GM18867 (cell line): ENCODE measurements around the gene SLC22A23.

Experiments
- ATAC-seq: cut with Tn5 transposase; IDR thresholded peaks from one replicate; pipeline ENCODE4 v1.9.1; 2021; ENCODE audit warnings: mild to moderate bottlenecking, moderate library complexity; ENCODE audit not compliant: unreplicated experiment

SLC22A23 gene

DNA sequence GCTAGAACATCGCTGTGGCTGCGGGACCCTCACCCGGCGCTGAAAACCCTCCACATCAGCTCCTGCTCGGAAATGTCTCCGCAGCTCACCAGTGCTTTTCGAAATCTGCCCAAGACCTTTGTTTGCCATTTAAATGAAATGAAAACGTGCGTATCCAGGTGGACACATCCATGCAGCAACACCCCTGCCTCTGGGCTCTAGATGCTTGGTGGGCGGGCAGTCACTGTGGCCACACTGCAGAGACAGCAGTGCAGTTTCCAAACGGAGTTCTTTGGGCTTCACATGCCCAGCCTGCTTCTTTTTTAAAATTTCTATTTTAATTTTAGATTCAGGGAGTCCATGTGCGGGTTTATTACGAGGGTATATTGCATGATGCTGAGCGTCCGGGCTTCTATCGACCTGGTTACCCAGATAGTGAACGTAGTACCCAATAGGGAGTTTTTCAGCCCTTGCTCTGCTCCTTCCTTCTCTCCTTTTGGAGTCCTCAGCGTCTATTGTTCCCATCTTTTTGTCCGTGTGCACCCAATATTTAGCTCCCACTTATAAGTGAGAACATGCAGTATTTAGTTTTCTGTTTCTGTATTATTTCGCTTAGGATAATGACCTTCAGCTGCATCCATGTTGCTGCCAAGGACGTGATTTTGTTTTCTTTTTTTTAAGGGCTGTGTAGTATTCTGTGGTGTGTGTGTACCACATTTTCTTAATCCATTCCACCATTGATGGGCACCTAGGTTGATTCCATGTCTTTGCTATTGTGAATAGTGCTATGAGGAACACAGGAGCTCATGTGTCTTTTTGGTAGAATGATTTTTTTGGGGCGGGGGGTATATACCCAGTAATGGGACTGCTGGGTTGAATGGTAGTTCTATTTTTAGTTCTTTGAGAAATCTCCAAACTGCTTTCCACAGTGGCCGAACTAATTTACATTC lies 224.6 kb downstream of the SLC22A23 start:
- ATAC-seq: no peak

DNA sequence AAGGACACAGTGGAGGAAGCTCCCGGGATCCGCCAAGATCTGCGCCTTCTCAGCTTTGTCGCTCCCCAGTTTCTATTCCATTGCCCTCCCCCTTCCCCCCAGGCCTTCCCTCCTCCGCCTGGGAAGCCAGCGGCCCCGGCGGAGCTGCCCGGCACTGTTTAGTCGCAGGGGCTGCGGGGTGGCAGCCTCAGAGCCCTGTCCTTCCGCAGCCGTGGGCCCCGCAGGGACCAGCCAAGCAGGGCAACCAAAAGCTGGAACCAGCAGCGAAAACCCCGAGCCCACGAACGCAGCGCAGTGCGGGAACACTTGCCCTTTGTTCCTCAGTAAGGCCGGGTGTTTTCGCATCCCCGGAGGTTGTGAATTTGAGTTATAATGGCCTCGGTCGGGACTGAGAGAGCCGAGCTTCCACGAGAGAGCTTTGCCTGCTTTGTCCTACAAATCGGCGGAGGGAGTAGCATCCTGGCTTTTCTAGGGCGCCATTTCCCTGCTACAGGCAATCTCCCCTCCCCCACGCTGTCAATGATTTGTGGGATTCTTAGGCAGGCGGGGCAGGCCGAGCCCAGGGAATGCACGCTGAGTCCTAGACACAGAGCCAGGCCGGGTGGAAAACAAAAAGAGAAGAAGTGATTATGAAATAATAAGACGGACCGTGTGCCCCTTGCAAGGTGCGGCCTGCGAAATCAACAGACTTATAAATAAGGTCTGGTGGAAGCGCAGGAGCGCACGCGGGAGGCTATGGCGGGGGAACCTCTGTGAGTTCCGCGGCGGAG lies 225.4 kb downstream of the SLC22A23 start:
- ATAC-seq: no peak

DNA sequence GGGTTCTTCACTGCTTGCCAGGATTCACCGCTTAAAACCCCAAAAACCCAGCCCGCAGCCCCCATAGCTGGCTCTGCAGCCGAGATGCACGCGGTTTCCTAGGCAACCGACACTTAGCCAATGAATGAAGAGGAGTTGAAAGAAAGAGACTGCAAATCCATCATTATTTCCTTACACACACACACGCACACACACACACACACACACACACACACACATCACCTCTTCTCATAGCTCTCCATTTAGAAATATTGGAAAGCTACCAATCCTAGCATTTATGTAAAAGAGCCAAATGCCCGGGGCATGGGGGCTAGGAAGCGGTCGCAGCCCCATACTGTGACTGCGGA lies 226.0 kb downstream of the SLC22A23 start:
- ATAC-seq: no peak

DNA sequence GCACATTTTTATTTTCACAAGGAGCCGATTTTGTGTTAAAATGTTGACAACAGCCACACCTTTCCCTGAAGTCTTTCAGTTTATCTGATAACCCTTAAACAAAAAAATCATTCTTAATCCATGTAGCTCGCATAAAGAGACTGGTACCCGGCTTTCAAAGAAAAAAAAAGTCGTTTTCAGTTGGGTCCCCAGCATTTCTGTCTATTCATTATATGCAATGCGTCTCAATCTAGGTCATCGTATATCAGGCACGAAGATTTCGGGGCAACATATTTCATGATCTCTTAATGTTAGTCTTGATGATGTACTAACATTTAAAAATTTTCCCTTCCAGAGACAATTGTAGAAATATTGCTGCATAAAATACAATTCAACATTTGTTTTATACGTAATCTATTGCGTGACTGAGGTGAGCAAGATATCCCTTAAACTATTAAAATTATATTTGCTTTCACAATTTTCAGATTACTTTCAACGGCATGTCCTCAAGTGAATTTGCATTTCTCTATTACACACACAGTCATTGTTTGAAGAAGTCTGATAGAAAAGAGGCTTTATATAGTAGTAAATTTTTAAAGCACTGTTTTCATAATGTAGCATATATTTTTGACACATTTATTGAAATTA lies 226.5 kb downstream of the SLC22A23 start:
- ATAC-seq: no peak

DNA sequence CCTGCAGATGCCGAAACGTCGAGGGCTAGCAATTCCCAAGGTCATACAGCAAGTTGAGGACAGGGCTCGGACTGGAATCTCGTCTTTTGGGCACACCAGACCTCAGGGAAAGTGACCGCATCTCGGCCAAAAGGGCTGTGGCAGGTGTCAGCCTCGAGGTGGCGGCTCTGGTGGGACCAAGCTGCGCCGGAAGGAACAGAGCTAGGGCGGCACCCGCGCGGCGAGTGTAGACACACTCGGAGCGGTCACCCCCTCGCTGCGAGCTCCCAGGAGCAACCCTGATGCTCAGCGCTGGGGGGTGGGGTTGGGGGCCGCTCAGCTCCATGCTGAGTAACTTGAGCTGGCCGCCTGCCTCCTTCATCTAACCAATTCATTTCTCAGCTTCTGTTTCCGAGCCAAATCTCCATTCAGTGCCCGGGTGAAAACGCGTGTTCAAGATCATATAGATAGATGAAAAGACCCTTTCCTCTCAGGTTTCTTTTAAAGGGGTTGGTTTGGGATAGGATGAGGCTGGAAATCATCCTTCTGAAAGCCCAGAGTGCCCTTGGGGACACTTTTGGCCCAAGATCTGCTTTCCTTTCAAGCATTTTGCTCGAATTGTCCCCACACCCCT lies 227.2 kb downstream of the SLC22A23 start:
- ATAC-seq: no peak

DNA sequence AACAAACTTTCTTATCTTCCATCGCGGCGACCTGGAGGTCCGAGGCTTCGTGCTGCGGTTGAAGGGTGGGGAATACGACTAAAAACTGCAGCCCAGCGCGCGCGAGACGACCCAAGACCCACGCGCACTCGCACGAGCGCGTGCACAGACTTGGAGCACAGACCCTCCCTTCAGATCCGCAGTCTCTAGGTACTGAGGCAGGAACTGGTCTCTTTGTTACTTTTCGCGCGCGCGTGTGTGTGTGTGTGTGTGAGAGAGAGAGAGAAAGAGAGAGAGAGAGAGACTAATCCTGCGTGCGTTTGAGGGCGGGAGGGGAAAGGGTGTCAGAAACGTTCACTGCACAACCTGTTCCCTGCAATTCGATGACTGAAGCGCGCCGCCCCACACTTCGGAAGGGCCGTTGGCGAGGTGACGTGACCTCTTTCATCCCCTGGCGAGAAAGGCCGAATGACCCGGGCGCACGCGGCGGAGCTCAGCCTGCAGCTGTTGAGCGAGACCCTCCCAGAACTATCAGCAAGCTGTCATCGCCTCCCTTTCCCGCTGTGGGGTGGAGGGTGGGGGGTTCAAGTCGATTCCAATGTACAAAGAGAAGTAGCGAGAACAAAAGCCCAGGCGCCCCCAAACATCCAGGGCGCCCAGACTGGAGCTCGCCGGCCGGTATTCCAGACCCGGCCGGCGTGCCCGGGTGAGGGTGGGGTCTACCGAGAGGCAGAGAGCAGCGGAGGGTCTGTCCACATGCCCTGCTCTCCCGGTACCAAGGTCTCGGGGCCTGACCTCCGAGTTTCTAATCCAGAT lies 227.9 kb downstream of the SLC22A23 start:
- no peak for ATAC-seq

DNA sequence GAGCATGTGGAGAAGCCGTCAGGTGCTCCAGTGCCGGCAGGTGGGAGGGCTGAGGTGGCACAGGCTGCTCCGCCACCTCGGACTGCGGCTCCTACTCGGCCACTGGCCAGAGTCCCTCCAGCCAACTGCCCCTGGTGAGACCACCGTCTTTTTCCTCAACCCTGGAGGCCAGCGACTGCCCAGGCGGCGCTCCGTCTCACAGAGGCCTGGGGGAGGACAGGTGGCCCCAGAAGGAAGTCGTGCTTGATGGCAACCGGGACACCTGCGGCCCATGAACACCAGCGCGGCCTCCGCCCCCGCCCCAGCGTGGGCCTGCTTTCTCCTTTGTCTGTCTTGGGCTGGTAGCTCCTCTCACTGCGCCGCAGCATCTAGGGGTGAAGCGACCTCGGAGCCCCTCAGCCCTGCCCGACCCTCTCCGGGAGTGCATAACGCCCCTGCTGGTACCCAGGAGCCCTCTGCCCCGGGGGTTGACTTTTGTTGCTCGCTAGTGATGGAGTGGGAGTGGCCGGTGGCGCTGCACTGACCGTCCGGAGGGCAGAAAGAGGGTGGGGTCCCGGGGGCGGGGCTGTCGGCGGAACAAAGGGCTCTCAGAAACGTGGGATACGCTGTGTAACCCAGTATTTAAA lies 228.7 kb downstream of the SLC22A23 start:
- ATAC-seq: no peak

DNA sequence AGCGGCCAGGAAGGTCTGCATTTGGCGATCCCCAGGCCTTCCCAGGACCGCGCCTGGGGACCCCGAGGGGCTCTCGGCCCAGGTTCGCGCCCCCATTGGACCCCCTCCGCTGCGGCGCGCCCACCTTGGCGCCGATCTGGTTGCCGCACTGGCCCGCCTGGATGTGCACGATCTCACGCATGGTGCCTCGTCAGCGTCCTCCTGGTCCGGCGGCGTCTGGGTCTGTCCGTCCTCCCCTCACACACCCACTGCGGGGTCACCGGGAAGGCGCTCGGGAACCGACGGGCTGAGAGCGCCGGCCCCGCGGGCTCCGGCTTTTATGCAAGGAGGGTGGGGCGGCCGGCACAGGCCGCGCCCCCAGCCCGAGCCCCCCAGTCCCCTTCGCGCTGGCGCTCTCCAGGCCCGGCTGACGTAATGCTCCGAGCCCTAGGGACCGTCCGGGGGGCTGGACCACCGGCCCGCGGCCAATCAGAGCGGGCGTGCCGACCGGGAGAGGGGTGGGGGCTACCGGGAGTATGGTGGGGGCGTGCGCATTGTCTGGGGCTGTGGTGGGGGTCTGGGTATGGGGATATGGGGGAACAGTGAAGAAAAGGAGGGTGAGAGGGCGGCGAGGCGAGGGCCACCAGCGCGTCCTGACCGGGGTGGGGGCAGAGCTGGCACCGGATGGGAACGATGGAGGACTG lies 229.3 kb downstream of the SLC22A23 start, which contains the start of gene TUBB2B:
Gene TUBB2B, minus strand, starts transcription at position 291 of the 683 bp plus-strand sequence. Its CDS starts 110 bp downstream, at position 181.
- ATAC-seq: no peak

DNA sequence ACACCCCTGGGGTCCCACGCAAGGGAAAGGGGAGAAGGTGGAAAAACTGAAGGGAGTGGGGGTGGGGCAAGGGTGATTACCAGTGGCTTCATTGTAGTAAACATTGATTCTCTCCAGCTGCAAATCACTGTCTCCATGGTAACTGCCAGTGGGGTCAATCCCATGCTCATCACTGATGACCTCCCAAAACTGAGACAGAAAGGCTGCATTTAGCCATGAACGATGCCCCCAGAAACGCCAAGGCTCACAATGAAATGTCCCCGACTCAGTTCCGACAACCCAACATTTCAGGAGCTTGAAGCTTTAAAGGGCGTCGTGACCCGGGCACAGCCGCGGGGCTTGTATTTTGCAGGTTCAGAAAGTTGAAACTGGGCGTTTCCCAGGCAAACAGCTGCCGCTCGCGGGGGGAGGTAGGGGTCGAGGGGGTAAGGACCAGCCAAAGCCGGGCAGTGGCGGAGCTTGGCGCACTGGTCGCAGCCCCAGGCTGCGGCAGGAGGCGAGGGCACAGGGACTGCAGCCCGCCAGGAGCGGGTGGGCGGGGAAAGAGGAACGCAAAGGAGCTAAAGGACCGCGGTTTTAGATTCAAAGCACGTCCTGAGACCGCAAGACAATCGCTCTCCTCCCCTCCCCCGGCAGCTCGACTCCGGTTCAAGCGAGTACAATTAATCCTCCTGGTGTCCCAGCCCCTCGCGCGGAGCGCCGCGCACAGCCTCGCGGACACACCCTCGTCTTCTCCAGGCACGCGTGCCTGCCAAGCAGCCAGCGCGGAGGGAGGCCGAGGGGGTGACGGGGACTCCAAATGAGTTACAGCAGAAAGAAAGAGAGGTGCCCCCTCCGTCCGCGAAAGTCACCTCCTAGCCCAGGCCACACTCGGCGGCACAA lies 230.1 kb downstream of the SLC22A23 start:
- no peak for ATAC-seq

DNA sequence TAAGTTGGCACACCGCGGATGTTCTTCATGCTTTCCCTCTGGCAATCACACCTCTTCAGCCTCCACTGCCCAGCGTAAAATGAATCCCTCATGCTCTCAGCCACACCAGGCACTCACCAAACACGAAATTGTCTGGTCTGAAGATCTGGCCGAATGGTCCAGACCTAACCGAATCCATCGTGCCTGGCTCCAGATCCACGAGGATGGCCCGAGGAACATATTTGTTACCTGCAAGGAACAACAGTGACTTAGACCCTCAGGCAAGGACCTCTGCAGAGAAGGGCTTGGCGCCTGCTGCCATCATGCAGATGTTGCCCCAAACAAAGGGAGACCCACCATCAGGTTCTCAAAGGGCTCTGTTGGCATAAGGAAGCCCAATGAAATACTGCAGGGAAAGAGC lies 230.8 kb downstream of the SLC22A23 start:
- no peak for ATAC-seq

DNA sequence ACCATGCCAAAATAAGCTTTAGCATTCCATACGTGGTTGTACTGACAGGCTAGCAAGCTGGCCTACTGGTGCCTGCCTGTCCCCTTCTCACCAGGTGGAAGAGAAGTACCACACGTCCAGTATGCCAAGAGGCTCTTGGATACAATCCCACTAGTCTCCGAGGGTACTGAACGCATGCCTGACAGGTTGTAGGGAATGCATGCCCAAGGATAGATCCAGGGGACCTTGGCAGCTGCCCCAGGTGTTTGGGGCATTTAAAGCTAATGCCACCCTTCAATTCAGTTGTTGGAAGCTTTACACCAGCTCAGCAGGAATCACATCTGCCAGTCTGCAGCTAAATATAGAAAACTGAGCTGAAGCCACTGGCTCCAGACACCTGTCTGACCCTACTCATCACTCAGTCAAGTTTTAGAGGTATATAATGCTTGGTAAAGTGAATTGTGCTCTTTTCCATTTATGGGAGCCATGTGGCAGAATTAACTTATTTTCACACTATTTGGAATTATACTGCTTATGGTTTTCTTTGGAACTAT lies 234.3 kb downstream of the SLC22A23 start:
- ATAC-seq: no peak

DNA sequence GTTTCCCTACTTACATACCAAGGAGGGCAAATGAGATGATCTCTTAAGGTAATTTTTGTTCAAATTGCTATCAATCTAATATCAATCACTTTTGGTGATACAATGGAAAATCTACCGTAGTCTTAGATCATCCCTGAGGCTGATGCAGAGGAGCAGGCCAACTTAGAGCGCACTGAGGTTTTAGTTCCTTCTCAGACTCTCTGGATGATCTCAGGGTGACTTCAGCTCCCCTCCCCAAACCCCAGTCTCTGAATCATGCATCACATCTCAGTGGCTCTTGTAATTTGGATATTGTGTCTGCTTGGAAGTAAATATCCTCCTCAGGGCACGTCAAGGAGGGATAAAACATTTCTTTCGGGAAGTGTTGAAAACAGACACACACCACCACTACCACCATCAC lies 235.3 kb downstream of the SLC22A23 start:
- no peak for ATAC-seq

DNA sequence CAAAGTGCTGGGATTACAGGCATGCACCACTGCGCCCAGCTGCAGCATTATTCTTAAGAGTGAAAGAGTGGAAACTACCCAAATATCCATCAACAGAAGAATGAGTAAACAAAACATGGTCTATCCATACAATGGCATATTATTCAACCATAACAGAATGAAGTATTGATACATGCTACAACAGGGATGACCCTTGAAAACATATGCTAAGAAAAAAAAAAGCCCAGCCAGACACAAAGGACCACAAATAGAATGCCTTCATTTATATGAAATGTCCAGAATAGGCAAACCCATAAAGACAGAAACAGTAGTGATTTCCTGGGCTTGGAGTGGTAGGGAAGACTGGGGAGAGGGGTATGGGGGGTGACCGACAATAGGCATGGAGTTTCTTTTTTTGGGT lies 236.5 kb downstream of the SLC22A23 start:
- ATAC-seq: no peak
